Stomach (tissue), 4 donors: Measurements from ENCODE around the gene MAPK4.

ENCODE experiments used
- CTCF ChIP-seq, 7 experiments: fragments of 450-650 bp in 4 of 7; fragments of 200-600 bp in 3 of 7; sonication (generic) in 3 of 7; IDR thresholded peaks; one replicate each; pipeline ENCODE4 v1.5.1; 2016 to 2019; ENCODE audit warnings: antibody characterized with exemption in 7 of 7, control low read depth in 2 of 7, mild to moderate bottlenecking in 1 of 7
- EP300 ChIP-seq: sonication (generic); formaldehyde crosslinking; IDR thresholded peaks from one replicate; pipeline ENCODE4 v1.6.1; 2017; ENCODE audit warnings: antibody characterized with exemption
- POLR2AphosphoS5 ChIP-seq, 3 donors: sonication (generic); formaldehyde crosslinking; IDR thresholded peaks; one replicate each; pipeline ENCODE4 v1.6.1; 2016; ENCODE audit warnings: antibody characterized with exemption in 3 of 3

GRCh38 chr18:50644146-50644545 lies 84.3 kb downstream of the MAPK4 start:
- TF ChIP-seq POLR2AphosphoS5 (IDR thresholded peaks at IDR 0.05) = no peak
- TF ChIP-seq CTCF (IDR thresholded peaks at IDR 0.05) = no peak
- no peak for TF ChIP-seq EP300
